Tibial nerve (tissue), 4 donors: ENCODE results near the gene PRUNE2.

Experiments used
- EP300 ChIP-seq, 2 donors: sonication (generic); formaldehyde crosslinking; IDR thresholded peaks; one replicate each; pipeline ENCODE4 v1.6.1; 2017; ENCODE audit warnings: antibody characterized with exemption in 2 of 2, mild to moderate bottlenecking in 1 of 2
- POLR2A ChIP-seq, 2 donors: fragments of 450-650 bp; IDR thresholded peaks; one replicate each; pipeline ENCODE4 v1.6.1; 2017; ENCODE audit warnings: antibody characterized with exemption in 2 of 2, mild to moderate bottlenecking in 2 of 2, moderate library complexity in 2 of 2
- TF ChIP-seq, protein P1 (sequence below), 5 experiments: fragments of 200-600 bp in 3 of 5; fragments of 450-650 bp in 2 of 5; sonication (generic) in 3 of 5; IDR thresholded peaks; one replicate each; pipeline ENCODE4 v1.5.1; 2016 to 2019; ENCODE audit warnings: antibody characterized with exemption in 5 of 5, mild to moderate bottlenecking in 3 of 5, moderate library complexity in 2 of 5

DNA sequence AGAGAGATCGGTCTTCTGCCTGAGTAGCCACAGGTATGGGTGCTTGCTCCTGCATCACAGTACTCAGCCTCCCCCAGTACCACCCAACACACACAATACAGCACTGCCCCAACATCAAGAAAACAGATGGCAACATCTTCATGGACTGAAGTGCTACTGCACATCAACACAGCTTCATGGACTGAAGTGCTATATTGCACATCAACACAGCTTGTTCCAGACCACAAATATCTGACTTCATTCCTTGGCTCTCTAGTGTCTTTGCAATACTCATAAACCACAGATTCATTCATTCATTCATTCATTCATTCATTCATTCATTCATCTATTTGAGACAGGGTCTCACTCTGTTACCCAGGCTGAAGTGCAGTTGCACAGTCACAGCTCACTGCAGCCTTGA is 172.8 kb downstream of the PRUNE2 start:
- TF ChIP-seq, protein P1, sequence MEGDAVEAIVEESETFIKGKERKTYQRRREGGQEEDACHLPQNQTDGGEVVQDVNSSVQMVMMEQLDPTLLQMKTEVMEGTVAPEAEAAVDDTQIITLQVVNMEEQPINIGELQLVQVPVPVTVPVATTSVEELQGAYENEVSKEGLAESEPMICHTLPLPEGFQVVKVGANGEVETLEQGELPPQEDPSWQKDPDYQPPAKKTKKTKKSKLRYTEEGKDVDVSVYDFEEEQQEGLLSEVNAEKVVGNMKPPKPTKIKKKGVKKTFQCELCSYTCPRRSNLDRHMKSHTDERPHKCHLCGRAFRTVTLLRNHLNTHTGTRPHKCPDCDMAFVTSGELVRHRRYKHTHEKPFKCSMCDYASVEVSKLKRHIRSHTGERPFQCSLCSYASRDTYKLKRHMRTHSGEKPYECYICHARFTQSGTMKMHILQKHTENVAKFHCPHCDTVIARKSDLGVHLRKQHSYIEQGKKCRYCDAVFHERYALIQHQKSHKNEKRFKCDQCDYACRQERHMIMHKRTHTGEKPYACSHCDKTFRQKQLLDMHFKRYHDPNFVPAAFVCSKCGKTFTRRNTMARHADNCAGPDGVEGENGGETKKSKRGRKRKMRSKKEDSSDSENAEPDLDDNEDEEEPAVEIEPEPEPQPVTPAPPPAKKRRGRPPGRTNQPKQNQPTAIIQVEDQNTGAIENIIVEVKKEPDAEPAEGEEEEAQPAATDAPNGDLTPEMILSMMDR (IDR thresholded peaks at IDR 0.05) = no peak
- TF ChIP-seq POLR2A (IDR thresholded peaks at IDR 0.05) (no peak), EP300 (IDR thresholded peaks at IDR 0.05) (no peak)
